ENCODE measurements around the gene CYBRD1. TPM values are rescaled to one million over a fixed set of nuclear protein-coding genes. Genes with fewer than 3 reads are reported as not detected.

Gene CYBRD1
- total and polyA plus RNA-seq, 2 donors (not counting 1 experiment from before 2014, with no cell fraction given): 0.27 TPM; not detected in 1

- no peaks in the 10 kb centered on the region for H3K9me3 ChIP-seq (ENCODE audit: control extremely low read depth in 1 of 3, control insufficient read depth in 2 of 3, insufficient read depth in 1 of 3, low read length in 2 of 3)
- ChIA-PET CTCF (interaction anchor here (1.0 to 3.2 kb wide), 6 partner anchors 9 to 866 kb away, joined by 4 to 11 read pairs (median 6); no protein-coding TSS in a partner anchor), POLR2A (interaction anchor here (0.5 kb wide), 1 partner anchor 23 kb away, joined by 6 read pairs; no protein-coding TSS in a partner anchor)
- no peaks in the 10 kb centered on the region for H3K4me1 ChIP-seq (ENCODE audit: control insufficient read depth in 2 of 2, insufficient read depth in 2 of 2, low read length in 2 of 2)
- H3K4me2 ChIP-seq (replicated peaks; ENCODE audit: low read depth, low read length, poor library complexity, severe bottlenecking): no peak overlapping the region
- no peaks in the 10 kb centered on the region for H4K20me1 ChIP-seq (ENCODE audit: control insufficient read depth, insufficient read depth, low read length, poor library complexity, severe bottlenecking)
- no peak for TF ChIP-seq CTCF (IDR thresholded peaks at IDR 0.05)
- TF ChIP-seq EZH2 (IDR thresholded peaks at IDR 0.05; ENCODE audit: borderline replicate concordance, insufficient read depth, low read depth, low read length, poor library complexity, severe bottlenecking): no peak
- no peak overlapping the region for H3K4me3 ChIP-seq (ENCODE audit: control extremely low read depth in 1 of 5, extremely low read depth in 1 of 5, insufficient read depth in 1 of 5, low read depth in 2 of 5, low read length in 4 of 5)
- peaks cover 1% of the 10 kb centered on the region for H3K4me1 Mint-ChIP-seq
- no peak overlapping the region for H3K27ac Mint-ChIP-seq
- H3K36me3 ChIP-seq (replicated peaks in 1 of 2; ENCODE audit: control extremely low read depth in 1 of 2, control insufficient read depth in 1 of 2, extremely low read depth in 1 of 2, insufficient read depth in 2 of 2, low read length in 1 of 2): no peaks in the 10 kb centered on the region
- H3K4me3 Mint-ChIP-seq: no peak overlapping the region
- intact Hi-C loops (cut with micrococcal nuclease): no loop called here
- H3K9ac ChIP-seq (ENCODE audit: low read length): no peak overlapping the region
- peaks cover 0 to 11% (median 1%) of the 10 kb centered on the region in 4 experiments for H3K27me3 ChIP-seq (replicated peaks in 1 of 4; ENCODE audit: control extremely low read depth in 1 of 4, control insufficient read depth in 3 of 4, insufficient read depth in 4 of 4, low read length in 3 of 4)
- H2AFZ ChIP-seq (ENCODE audit: insufficient read depth, low read depth, low read length, poor library complexity, severe bottlenecking): no peak overlapping the region
- H3K27me3 Mint-ChIP-seq: peaks cover 21% of the 10 kb centered on the region
- no peaks in the 10 kb centered on the region for H3K9me3 Mint-ChIP-seq (ENCODE audit: insufficient read depth)
- no peak overlapping the region for H3K27ac ChIP-seq (ENCODE audit: low read length in 2 of 2)
- ATAC-seq (ENCODE audit: low read depth): no peak
- DNase-seq: no peak
- no peaks in the 10 kb centered on the region for H3K79me2 ChIP-seq (ENCODE audit: control insufficient read depth, insufficient read depth, low read length)
Observed at GRCh38 chr2:171600126-171600525, 77.9 kb downstream of the CYBRD1 start.

GRCh38 chr2:171602352-171602751 is 80.1 kb downstream of the CYBRD1 start:
- no peaks in the 10 kb centered on the region for H3K36me3 ChIP-seq (replicated peaks in 1 of 2; ENCODE audit: control extremely low read depth in 1 of 2, control insufficient read depth in 1 of 2, extremely low read depth in 1 of 2, insufficient read depth in 2 of 2, low read length in 1 of 2)
- no peaks in the 10 kb centered on the region for H3K9me3 Mint-ChIP-seq (ENCODE audit: insufficient read depth)
- no peak overlapping the region for H3K4me3 Mint-ChIP-seq
- intact Hi-C loops (cut with micrococcal nuclease): no loop called here
- H3K4me1 ChIP-seq (ENCODE audit: control insufficient read depth in 2 of 2, insufficient read depth in 2 of 2, low read length in 2 of 2): no peaks in the 10 kb centered on the region
- no peaks in the 10 kb centered on the region for H3K79me2 ChIP-seq (ENCODE audit: control insufficient read depth, insufficient read depth, low read length)
- H3K4me1 Mint-ChIP-seq: peaks cover 1% of the 10 kb centered on the region
- TF ChIP-seq EZH2 (IDR thresholded peaks at IDR 0.05; ENCODE audit: borderline replicate concordance, insufficient read depth, low read depth, low read length, poor library complexity, severe bottlenecking) (no peak), CTCF (IDR thresholded peaks at IDR 0.05) (no peak)
- H3K4me2 ChIP-seq (replicated peaks; ENCODE audit: low read depth, low read length, poor library complexity, severe bottlenecking): no peak overlapping the region
- no peaks in the 10 kb centered on the region for H4K20me1 ChIP-seq (ENCODE audit: control insufficient read depth, insufficient read depth, low read length, poor library complexity, severe bottlenecking)
- no peak overlapping the region for H3K4me3 ChIP-seq (ENCODE audit: control extremely low read depth in 1 of 5, extremely low read depth in 1 of 5, insufficient read depth in 1 of 5, low read depth in 2 of 5, low read length in 4 of 5)
- no peak overlapping the region for H3K9ac ChIP-seq (ENCODE audit: low read length)
- peaks cover 0 to 1% (median 0%) of the 10 kb centered on the region in 3 donors for H3K9me3 ChIP-seq (ENCODE audit: control extremely low read depth in 1 of 3, control insufficient read depth in 2 of 3, insufficient read depth in 1 of 3, low read length in 2 of 3)
- ATAC-seq (ENCODE audit: low read depth) (no peak), DNase-seq (no peak)
- CTCF ChIA-PET: interaction anchor here (1.2 kb wide), 1 partner anchor 511 kb away, joined by 5 read pairs; no protein-coding TSS in a partner anchor
- 100% methylated on average over 1 of the region's 5 CpGs for WGBS (ENCODE audit: insufficient coverage)
- H3K27ac Mint-ChIP-seq: no peak overlapping the region
- POLR2A ChIA-PET: no interaction called here
- H3K27me3 Mint-ChIP-seq: peaks cover 30% of the 10 kb centered on the region
- H2AFZ ChIP-seq (ENCODE audit: insufficient read depth, low read depth, low read length, poor library complexity, severe bottlenecking): no peak overlapping the region
- peaks cover 0 to 19% (median 1%) of the 10 kb centered on the region in 4 experiments for H3K27me3 ChIP-seq (replicated peaks in 1 of 4; ENCODE audit: control extremely low read depth in 1 of 4, control insufficient read depth in 3 of 4, insufficient read depth in 4 of 4, low read length in 3 of 4)
- no peak overlapping the region for H3K27ac ChIP-seq (ENCODE audit: low read length in 2 of 2)

Small RNAs within 50 kb of the gene (small RNA-seq; reads per million reads assigned to genes)
- gene AC007969.2 (ENCODE audit: insufficient read length, low read depth, low replicate concordance) (not detected), gene RPL21P38 (ENCODE audit: insufficient read length, low read depth, low replicate concordance) (not detected)

Other genes starting within 250 kb of the CYBRD1 start
- 57.8 and 58.6 TPM in 2 replicates for gene METTL8, start 88.5 kb upstream of the CYBRD1 start, total RNA-seq
- gene METTL8, start 88.5 kb upstream of the CYBRD1 start, polyA plus RNA-seq: 20.8 and 24.3 TPM in 2 replicates
- 27.9 and 29.4 TPM in 2 replicates for gene DCAF17, start 88.2 kb upstream of the CYBRD1 start, total RNA-seq
- 8.1 and 8.8 TPM in 2 replicates for gene DCAF17, start 88.2 kb upstream of the CYBRD1 start, polyA plus RNA-seq
- gene DYNC1I2, start 165.0 kb downstream of the CYBRD1 start, total RNA-seq: 53.9 and 57.6 TPM in 2 replicates
- gene DYNC1I2, start 165.0 kb downstream of the CYBRD1 start, polyA plus RNA-seq: 20.4 and 29.1 TPM in 2 replicates